HG03442 (cell line): ENCODE measurements around the gene CTU1.
A peak's percentile ranks its signal among the peaks of the same experiment; 100 is the strongest.

Experiments used
- ATAC-seq: cut with Tn5 transposase; IDR thresholded peaks from one replicate; pipeline ENCODE4 v1.9.1; 2021; ENCODE audit warnings: mild to moderate bottlenecking, moderate library complexity; ENCODE audit not compliant: unreplicated experiment

CTU1 gene

DNA sequence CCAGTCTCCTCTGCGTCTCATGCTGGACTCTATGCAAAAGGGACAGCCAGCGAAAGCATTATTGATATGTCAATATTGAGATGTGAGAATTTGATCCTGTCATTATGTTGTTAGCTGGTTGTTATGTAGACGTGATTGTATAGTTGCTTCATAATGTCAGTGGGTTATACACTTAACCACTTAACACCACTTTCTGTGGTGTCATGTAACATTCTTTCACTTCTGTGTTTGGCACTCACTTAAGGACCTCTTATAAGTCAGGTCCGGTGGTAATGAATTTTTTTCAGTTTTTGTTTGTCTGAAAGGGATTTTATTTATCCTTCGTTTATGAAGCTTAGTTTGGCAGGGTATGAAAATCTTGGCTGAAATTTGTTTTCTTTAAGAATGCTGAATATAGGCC lies 26.8 kb upstream of the CTU1 start:
- no peak for ATAC-seq

DNA sequence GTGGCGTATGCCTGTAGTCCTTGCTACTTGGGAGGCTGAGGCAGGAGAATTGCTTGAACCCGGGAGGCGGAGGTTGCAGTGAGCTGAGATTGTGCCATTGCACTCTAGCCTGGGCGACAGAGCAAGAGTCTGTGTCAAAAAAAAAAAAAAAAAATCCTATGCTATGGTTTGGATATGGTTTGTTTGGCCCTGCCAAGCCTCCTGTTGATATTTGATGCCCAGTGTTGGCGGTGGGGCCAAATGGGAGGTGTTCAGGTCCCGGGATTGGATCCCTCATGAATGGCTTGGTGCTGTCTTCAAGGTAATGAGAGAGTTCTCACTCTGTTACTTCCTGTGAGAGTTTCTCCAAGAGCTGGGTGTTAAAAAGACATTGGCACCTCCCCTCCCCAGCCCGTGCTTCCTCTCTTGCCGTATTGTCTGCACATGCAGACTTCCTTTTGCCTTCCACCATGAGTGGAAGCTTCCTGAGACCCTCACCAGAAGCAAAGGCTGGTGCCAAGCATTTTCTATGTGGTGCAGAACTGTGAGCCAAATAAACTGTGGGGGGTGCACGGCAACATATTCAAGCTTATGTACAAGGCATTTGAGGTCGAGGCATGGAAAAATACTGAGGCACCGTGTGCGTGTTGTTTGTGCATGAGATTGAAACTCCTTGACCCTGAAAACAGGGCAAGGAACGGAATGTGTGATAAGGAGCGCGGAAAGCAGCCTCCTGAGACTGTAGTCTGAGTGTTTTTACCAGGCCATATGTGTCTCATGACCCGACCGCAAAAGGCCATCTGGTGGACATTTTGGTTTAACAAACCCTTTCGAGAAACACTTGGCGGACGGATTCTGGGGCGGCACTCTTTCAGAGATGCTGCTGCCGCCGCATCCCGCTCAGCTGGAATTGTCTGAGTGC lies 23.8 kb upstream of the CTU1 start:
- ATAC-seq: no peak

DNA sequence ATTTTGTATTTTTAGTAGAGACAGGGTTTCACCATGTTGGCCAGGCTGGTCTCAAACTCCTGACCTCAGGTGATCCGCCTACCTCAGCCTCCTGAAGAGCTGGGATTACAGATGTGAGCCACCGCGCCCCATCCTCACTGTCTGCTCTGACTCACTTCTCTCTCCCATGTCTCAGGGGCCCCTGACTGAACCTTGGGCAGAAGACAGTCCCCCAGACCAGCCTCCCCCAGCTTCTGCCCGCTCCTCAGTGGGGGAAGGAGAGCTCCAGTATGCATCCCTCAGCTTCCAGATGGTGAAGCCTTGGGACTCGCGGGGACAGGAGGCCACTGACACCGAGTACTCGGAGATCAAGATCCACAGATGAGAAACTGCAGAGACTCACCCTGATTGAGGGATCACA lies 21.5 kb upstream of the CTU1 start:
- ATAC-seq: no peak

GRCh38 chr19:51128227-51128626 lies 20.0 kb upstream of the CTU1 start:
- ATAC-seq: no peak

- ATAC-seq: no peak
These were observed 19.5 kb upstream of the CTU1 start for GRCh38 chr19:51127755-51128154.

DNA sequence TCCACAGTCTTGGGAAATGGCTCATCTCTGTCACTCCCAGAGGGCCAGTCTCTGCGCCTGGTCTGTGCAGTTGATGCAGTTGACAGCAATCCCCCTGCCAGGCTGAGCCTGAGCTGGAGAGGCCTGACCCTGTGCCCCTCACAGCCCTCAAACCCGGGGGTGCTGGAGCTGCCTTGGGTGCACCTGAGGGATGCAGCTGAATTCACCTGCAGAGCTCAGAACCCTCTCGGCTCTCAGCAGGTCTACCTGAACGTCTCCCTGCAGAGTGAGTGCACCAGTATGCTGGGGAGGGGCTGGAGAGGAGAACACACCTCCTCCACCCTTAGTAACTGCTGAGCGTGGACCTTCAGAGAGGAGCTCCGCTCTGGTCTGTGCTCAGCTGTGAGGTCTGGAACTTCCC lies 18.8 kb upstream of the CTU1 start:
- no peak for ATAC-seq

GRCh38 chr19:51125421-51126075 lies 17.3 kb upstream of the CTU1 start:
- no peak for ATAC-seq

DNA sequence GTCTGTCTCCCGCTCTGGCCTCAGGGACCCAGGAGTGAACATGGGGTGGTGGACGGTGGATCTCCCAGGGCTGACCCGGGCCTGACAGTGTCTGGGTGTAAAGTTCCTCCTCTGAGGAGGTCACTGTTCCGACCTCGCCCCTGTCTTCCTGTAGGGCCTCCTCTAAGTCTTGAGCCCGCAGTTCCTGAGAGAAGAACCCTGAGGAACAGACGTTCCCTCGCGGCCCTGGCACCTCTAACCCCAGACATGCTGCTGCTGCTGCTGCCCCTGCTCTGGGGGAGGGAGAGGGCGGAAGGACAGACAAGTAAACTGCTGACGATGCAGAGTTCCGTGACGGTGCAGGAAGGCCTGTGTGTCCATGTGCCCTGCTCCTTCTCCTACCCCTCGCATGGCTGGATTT lies 16.5 kb upstream of the CTU1 start, which contains the start of gene SIGLEC9:
TSS of gene SIGLEC9 (plus strand) at position 178 of the 400 bp plus-strand sequence. CDS start at position 247, 69 bp downstream.
- ATAC-seq: no peak

- no peak for ATAC-seq
These were observed 16.0 kb upstream of the CTU1 start for GRCh38 chr19:51124216-51124615.

DNA sequence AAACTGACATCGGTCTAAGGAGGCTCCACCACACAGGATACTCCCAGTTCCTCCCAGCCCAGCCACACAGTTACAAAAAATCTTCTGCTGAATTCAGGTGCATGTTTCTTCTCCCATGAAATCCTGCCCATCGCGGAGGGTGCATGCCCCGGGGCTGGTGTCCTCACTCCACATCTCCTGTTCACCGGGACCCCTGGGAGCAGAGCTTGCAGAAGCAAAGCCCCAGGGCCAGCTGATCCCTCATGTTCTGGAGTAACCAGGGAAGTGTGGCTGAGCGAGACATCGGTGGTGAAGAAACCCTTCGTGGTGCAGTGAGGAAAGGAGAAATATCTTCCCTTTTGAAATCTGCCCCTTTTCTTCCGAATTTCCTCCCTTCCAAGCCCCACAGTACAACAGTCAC lies 15.6 kb upstream of the CTU1 start:
- ATAC-seq: no peak

DNA sequence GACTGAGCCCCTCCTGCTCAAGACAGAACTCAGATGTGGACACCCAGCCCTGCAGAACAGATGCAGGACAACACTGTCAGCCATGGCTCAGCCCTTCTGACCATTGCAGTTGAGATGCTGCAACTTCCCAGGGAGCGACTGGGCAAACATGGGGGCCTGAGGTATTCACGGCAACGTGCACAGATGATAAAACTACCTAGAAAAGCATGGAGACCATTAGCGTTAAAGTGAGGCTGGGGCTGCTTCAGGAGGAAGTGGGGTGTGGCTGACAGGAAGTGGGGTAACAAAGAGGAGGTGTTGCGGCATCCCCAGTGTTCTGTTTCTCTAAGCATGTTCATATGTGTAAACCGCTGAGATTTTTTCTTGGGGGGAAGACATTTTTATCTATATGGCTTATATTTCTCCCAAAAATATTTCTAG lies 15.2 kb upstream of the CTU1 start:
- no peak for ATAC-seq

DNA sequence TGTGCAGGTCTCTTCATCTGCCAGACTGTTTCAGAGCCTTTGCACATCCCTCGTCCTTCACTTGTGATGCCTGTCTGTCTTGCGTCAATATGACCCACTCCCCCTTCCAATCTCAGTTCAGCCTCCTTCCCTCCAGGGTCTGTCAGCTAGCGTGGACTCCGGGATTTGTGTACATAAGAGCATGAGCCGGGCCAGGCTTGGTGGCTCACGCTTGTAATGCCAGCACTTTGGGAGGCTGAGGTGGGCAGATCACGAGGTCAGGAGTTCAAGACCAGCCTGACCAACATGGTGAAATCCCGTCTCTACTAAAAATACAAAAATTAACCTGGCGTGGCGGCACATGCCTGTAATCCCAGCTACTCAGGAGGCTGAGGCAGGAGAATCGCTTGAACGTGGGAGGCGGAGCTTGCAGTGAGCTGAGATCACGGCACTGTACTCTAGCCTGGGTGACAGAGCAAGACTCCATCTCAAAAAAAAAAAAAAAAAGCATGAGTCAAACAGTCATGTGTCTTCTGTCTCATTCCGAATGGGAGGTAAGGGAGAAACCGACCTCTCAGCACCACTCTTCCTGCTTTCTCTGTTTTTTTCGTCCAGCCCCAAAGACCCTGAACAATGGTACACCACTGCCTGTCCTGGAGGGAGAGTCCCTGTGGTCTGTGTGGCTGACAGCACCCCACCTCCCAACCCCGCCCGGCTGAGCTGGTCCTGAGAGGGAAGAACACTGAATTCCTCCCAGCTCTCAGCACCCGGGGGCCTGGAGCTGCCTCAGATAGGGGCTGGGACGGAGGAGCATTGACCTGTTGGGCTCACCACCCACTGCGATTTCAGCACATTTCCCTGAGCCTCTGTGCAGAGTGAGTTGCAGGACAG lies 14.1 kb upstream of the CTU1 start:
- ATAC-seq: no peak

- no peak for ATAC-seq
These were observed 13.0 kb upstream of the CTU1 start for GRCh38 chr19:51121257-51121656.

GRCh38 chr19:51120160-51120559 lies 12.0 kb upstream of the CTU1 start:
- no peak for ATAC-seq

GRCh38 chr19:51119611-51120010 lies 11.4 kb upstream of the CTU1 start:
- no peak for ATAC-seq

DNA sequence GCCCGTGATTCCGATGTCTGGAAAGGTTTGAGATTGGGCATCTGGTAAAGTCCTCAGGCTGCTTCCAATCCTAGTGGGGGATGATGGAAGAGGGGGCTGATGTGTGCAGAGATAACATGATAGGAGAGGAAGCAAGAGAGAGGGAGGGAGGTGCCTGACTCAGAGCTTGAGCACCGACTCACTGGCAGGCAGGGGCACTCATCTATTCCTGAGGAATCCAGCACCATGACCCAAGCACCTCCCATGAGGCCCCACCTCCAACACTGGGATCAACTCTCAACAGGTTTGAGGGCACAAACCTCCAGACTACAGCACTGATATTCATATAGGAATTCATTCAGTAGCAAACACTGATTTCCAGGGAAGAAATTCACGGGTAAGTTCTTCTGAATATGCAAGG lies 10.9 kb upstream of the CTU1 start:
- no peak for ATAC-seq

- ATAC-seq: no peak
These were observed 8.6 kb upstream of the CTU1 start for GRCh38 chr19:51116736-51117286.

- no peak for ATAC-seq
These were observed 6.0 kb upstream of the CTU1 start for GRCh38 chr19:51114087-51114729.

- no peak for ATAC-seq
These were observed 3.4 kb upstream of the CTU1 start for GRCh38 chr19:51111606-51112005.

DNA sequence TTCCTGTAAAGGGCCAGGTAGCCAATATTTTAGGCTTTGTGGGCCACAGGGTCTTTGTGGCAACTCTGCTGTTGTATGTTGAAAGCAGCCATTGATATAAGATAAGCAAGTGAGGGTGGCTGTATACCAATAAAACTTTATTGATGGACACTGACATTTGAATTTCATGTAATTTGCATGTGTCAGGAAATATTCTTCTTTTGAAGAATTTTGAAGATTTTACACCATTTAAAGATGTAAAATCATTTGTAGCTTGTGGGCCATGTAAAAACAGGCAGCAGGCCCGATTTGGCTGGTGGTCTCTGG lies 2.4 kb upstream of the CTU1 start:
- ATAC-seq: no peak

DNA sequence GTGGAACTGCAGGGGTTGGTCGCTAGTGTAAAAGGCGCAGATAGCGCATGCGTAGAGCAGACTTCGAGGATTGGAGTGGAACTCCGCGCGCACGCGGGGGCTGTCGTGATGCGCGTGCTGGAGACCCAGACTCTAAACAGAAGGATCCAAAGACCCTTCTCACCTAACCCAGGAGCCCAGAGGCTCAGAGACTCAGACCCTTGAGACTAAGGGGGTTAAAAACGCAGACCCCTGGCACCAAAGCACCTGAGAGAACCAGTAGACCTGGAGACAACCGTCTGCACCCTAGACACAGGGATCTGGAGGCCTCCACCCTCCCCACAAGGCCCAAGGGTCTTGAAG lies 567 bp upstream of the CTU1 start:
- ATAC-seq: peak; percentile 23
